Small intestine (tissue), 7 donors: ENCODE measurements around the gene C1QL4. TPM values are rescaled to one million over a fixed set of nuclear protein-coding genes. Genes with fewer than 3 reads are reported as not detected.
"Not testable (repeated sequence)": the region's sequence is repeated elsewhere in the genome, so short reads cannot be mapped to it uniquely, and the experiment has no call there.

ENCODE experiments used
- DNase-seq, 2 donors: peaks; one replicate each; pipeline versions ENCODE4 v3.0.0 to v3.0.0-alpha.2; 2013
- FAIRE-seq: peaks from 2 replicates; lab custom pipeline; 2012; peaks lifted over from hg19 to GRCh38; lab: Jason Lieb, UNC
- H3K27ac ChIP-seq, 3 donors: one replicate each; pipeline ENCODE4 v1.5.1; 2013; ENCODE audit warnings: low read length in 2 of 3, mild to moderate bottlenecking in 2 of 3, control low read depth in 1 of 3, inconsistent platforms in 1 of 3, low read depth in 1 of 3, moderate library complexity in 1 of 3
- H3K27me3 ChIP-seq, 3 donors: one replicate each; pipeline ENCODE4 v1.6.1; 2013; ENCODE audit warnings: low read length in 3 of 3, inconsistent platforms in 1 of 3; ENCODE audit not compliant: control insufficient read depth in 3 of 3, insufficient read depth in 3 of 3
- H3K36me3 ChIP-seq, 3 donors: one replicate each; pipeline ENCODE4 v1.6.1; 2013; ENCODE audit warnings: low read length in 3 of 3, inconsistent platforms in 1 of 3, low read depth in 1 of 3, mild to moderate bottlenecking in 1 of 3, moderate library complexity in 1 of 3; ENCODE audit not compliant: control insufficient read depth in 3 of 3, insufficient read depth in 2 of 3
- H3K4me1 ChIP-seq, 3 donors: one replicate each; pipeline ENCODE4 v1.6.1; 2013; ENCODE audit warnings: low read length in 2 of 3, inconsistent platforms in 1 of 3, low read depth in 1 of 3, mild to moderate bottlenecking in 1 of 3, moderate library complexity in 1 of 3; ENCODE audit not compliant: control insufficient read depth in 3 of 3, insufficient read depth in 2 of 3
- H3K4me3 ChIP-seq, 3 donors: one replicate each; pipeline ENCODE4 v1.5.1; 2013; ENCODE audit warnings: low read length in 3 of 3, control low read depth in 1 of 3, inconsistent platforms in 1 of 3, low read depth in 1 of 3, mild to moderate bottlenecking in 1 of 3, moderate library complexity in 1 of 3
- H3K9me3 ChIP-seq, 2 donors: one replicate each; pipeline ENCODE4 v1.6.1; 2013; ENCODE audit warnings: low read depth in 1 of 2, low read length in 1 of 2; ENCODE audit not compliant: control insufficient read depth in 2 of 2, insufficient read depth in 1 of 2
- WGBS, 3 donors: extraction: QIAGEN DNeasy Blood & Tissue Kit; methylation state at CpG; one replicate each; pipeline ENCODE4 v1.1.7; 2013; 5-methylcytosine and 5-hydroxymethylcytosine counted together
- polyA plus RNA-seq, 4 donors: library from polyadenylated mRNA; stranded (reverse) in 3 of 4; unstranded in 1 of 4; fragments of 200-250 nt in 3 of 4; fragments of 120-200 nt in 1 of 4; gene quantifications; one replicate each; pipeline versions ENCODE4 v1.2.1 to v1.2.3, GENCODE V29; 2013
- donor health status: healthy with polysubstance abuse.
- donor health status: control.
- donor health status: control.
- donor health status: Bipolar disorder and iron deficiency.
- donor health status: healthy.

Gene C1QL4
- polyA plus RNA-seq, 4 donors: 0.07 to 0.12 TPM; not detected in 2

- Histone ChIP-seq H3K4me3 (no peak overlapping the region), H3K36me3 (peaks cover 0 to 43% (median 0%) of the 10 kb centered on the region in 3 donors), H3K27ac (no peak overlapping the region), H3K9me3 (no peaks in the 10 kb centered on the region), H3K27me3 (peaks cover 0 to 13% (median 4%) of the 10 kb centered on the region in 3 donors), H3K4me1 (peaks cover 0 to 24% (median 3%) of the 10 kb centered on the region in 3 donors)
- 95 to 100% (median 96%) methylated on average over 2 of the region's 2 CpGs for WGBS, 3 donors
- FAIRE-seq: no peak
- no peak for DNase-seq
Observed at GRCh38 chr12:49327887-49328286, 9.1 kb downstream of the C1QL4 start.

GRCh38 chr12:49327368-49327767, 9.6 kb downstream of the C1QL4 start:
- no peak for FAIRE-seq
- Histone ChIP-seq H3K27me3 (peaks cover 0 to 7% (median 4%) of the 10 kb centered on the region in 3 donors), H3K27ac (no peak overlapping the region), H3K4me1 (peaks cover 0 to 24% (median 3%) of the 10 kb centered on the region in 3 donors), H3K9me3 (no peaks in the 10 kb centered on the region), H3K36me3 (peaks cover 0 to 43% (median 0%) of the 10 kb centered on the region in 3 donors), H3K4me3 (no peak overlapping the region)
- no peak for DNase-seq

GRCh38 chr12:49325606-49326005, 11.4 kb downstream of the C1QL4 start:
- Histone ChIP-seq H3K27ac (no peak overlapping the region), H3K4me3 (no peak overlapping the region), H3K27me3 (no peaks in the 10 kb centered on the region), H3K36me3 (peaks cover 0 to 38% (median 0%) of the 10 kb centered on the region in 3 donors), H3K9me3 (no peaks in the 10 kb centered on the region), H3K4me1 (peaks cover 0 to 8% (median 3%) of the 10 kb centered on the region in 3 donors)
- DNase-seq (no peak), FAIRE-seq (no peak)
- 90 to 96% (median 93%) methylated on average over 6 of the region's 6 CpGs for WGBS, 3 donors

GRCh38 chr12:49323524-49324097, 13.4 kb downstream of the C1QL4 start:
- Histone ChIP-seq H3K9me3 (no peaks in the 10 kb centered on the region), H3K4me3 (peak overlapping the region; percentile 55 to 62 (median 61)), H3K36me3 (peaks cover 0 to 18% (median 0%) of the 10 kb centered on the region in 3 donors), H3K27ac (no peak overlapping the region), H3K4me1 (peaks cover 0 to 7% (median 3%) of the 10 kb centered on the region in 3 donors), H3K27me3 (no peaks in the 10 kb centered on the region)
- WGBS, 3 donors: 8 to 13% (median 10%) methylated on average over 19 of the region's 19 CpGs
- DNase-seq (no peak), FAIRE-seq (no peak)

GRCh38 chr12:49322708-49323523, 14.1 kb downstream of the C1QL4 start, which contains the start of gene TROAP:
Gene TROAP, plus strand, starts transcription at chr12:49323255. Its CDS starts 354 bp downstream, at chr12:49323609.
- H3K27me3 ChIP-seq: no peaks in the 10 kb centered on the region
- H3K36me3 ChIP-seq: peaks cover 0 to 18% (median 0%) of the 10 kb centered on the region in 3 donors
- H3K9me3 ChIP-seq: no peaks in the 10 kb centered on the region
- H3K4me3 ChIP-seq: peak within 1 kb of the TSS; percentile 64 to 74 (median 65)
- DNase-seq (peak; percentile 99 to 100), FAIRE-seq (peak; percentile 86)
- peaks cover 0 to 7% (median 3%) of the 10 kb centered on the region in 3 donors for H3K4me1 ChIP-seq
- 0 to 1% (median 1%) methylated on average over 59 to 65 of the region's 65 CpGs for WGBS, 3 donors
- H3K27ac ChIP-seq: peak within 1 kb of the TSS in 2 of 3 donors; percentile 51 to 84

- Histone ChIP-seq H3K4me3 (peak overlapping the region; percentile 64 to 74 (median 65)), H3K4me1 (peaks cover 0 to 7% (median 3%) of the 10 kb centered on the region in 3 donors), H3K36me3 (peaks cover 0 to 18% (median 0%) of the 10 kb centered on the region in 3 donors), H3K27ac (peak overlapping the region in 1 of 3 donors; percentile 84), H3K27me3 (no peaks in the 10 kb centered on the region), H3K9me3 (no peaks in the 10 kb centered on the region)
- 29 to 46% (median 30%) methylated on average over 12 of the region's 12 CpGs for WGBS, 3 donors
- no peak for FAIRE-seq
- DNase-seq: no peak
Observed at GRCh38 chr12:49322367-49322707, 14.7 kb downstream of the C1QL4 start.

GRCh38 chr12:49320411-49321103, 16.4 kb downstream of the C1QL4 start:
- 93 to 94% (median 94%) methylated on average over 9 of the region's 9 CpGs for WGBS, 3 donors
- not testable (repeated sequence) for H3K27me3 ChIP-seq, H3K9me3 ChIP-seq, H3K36me3 ChIP-seq, H3K4me3 ChIP-seq, DNase-seq, H3K27ac ChIP-seq, FAIRE-seq, H3K4me1 ChIP-seq

- not testable (repeated sequence) for H3K36me3 ChIP-seq, H3K4me3 ChIP-seq, FAIRE-seq, H3K27ac ChIP-seq, H3K9me3 ChIP-seq, DNase-seq, H3K27me3 ChIP-seq
- peaks cover 0 to 10% (median 0%) of the 10 kb centered on the region in 3 donors for H3K4me1 ChIP-seq
- 95% methylated on average over 10 of the region's 10 CpGs for WGBS, 3 donors
Observed at GRCh38 chr12:49317118-49317517, 19.9 kb downstream of the C1QL4 start.
